Heart left ventricle (tissue), 13 donors: ENCODE data around the gene MOK.

Experiments used
- CTCF ChIP-seq, 12 donors: fragments of 200-600 bp; sonication (generic) in 4 of 12; IDR thresholded peaks; one replicate each; pipeline versions ENCODE4 v1.5.0 to v1.8.0; 2018 to 2022; ENCODE audit warnings: antibody characterized with exemption in 12 of 12, mild to moderate bottlenecking in 5 of 12
- POLR2A ChIP-seq, 2 donors: fragments of 450-650 bp; IDR thresholded peaks; one replicate each; pipeline ENCODE4 v1.6.1; 2017; ENCODE audit warnings: antibody characterized with exemption in 2 of 2, mild to moderate bottlenecking in 2 of 2, moderate library complexity in 2 of 2
- donor health status: ischemic (EF 13 %, LVEDD 7.1; RV severe dilation, severe dysfunction).
- donor health status: DM: no; HTN: yes; CAD: no.
- donor health status: DM: no; HTN: no; CAD: no.
- donor health status: ischemic (EF 25% LVEDD 6.9; RV normal size, moderate dysfunction).
- donor health status: ischemic (EF 25% LVEDD 5.7; RV mildly dilated, moderate dysfunction).
- donor health status: ischemic (EF 35%, LVEDD 5.7; RV mildly dilated, moderate dysfunction).
- donor health status: nonischemic (EF 11% LVEDD 7.7; RV severe dilation, severe dysfunction).
- donor health status: DM: yes; HTN: yes; CAD: no.
- donor health status: PGD.
- donor health status: ischemic (EF 29% LVEDD 5.4; RV normal size, mild dysfunction).
- donor health status: nonischemic (EF 23%, LVEDD 6.1; RV moderate dilation, normal function).

- TF ChIP-seq CTCF (IDR thresholded peaks at IDR 0.05) (no peak), POLR2A (IDR thresholded peaks at IDR 0.05) (no peak)
Measured at GRCh38 chr14:102223682-102224081, 81.3 kb downstream of the MOK start.
